Epithelial cell of proximal tubule (primary cell): ENCODE results near the gene LIMK2. TPM values are rescaled to one million over a fixed set of nuclear protein-coding genes. Genes with fewer than 3 reads are reported as not detected.
"Not testable (repeated sequence)": the region's sequence is repeated elsewhere in the genome, so short reads cannot be mapped to it uniquely, and the experiment has no call there.

Source experiments
- DNase-seq: peaks from one replicate; pipeline ENCODE4 v3.0.0-alpha.2; 2011; ENCODE audit warnings: low read depth
- H3K4me3 ChIP-seq: 2 replicates; pipeline ENCODE4 v1.5.1; 2011; ENCODE audit warnings: low read depth, mild to moderate bottlenecking, low read length
- total RNA-seq: library from RNA; depleted of rRNA; stranded (reverse); fragments of >200 nt; gene quantifications from 2 replicates; pipeline ENCODE4 v1.2.3, GENCODE V29; 2015
- TF ChIP-seq, protein P1 (sequence below): conservative IDR thresholded peaks from 2 replicates; pipeline ENCODE4 v1.5.1; 2012; ENCODE audit warnings: low read depth, mild to moderate bottlenecking, low read length

LIMK2 gene
- total RNA-seq, 1 donor from 2014 or later: 26.5 TPM

DNA sequence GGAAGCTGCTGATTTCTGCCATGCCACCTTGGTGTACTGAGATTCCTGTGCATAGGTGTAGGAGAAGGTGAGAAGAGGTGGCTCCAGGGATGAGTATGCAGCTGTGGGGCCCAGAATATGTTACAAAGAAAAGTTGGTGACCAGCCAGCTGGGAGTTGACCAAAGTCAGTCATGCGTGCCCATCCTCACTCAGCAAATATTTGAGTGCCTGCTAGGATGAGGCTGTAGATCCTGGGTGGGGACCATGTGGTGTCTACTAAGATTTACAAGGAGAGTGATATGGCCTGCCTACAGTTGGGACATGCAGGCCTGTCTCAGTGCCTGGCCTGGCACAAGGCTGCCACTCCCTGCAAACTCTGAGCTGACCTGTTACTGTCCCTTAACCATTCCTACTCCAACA, 32.8 kb upstream of the LIMK2 start:
- peak; percentile 56 for DNase-seq
- H3K4me3 ChIP-seq: no peak overlapping the region
- TF ChIP-seq, protein P1, sequence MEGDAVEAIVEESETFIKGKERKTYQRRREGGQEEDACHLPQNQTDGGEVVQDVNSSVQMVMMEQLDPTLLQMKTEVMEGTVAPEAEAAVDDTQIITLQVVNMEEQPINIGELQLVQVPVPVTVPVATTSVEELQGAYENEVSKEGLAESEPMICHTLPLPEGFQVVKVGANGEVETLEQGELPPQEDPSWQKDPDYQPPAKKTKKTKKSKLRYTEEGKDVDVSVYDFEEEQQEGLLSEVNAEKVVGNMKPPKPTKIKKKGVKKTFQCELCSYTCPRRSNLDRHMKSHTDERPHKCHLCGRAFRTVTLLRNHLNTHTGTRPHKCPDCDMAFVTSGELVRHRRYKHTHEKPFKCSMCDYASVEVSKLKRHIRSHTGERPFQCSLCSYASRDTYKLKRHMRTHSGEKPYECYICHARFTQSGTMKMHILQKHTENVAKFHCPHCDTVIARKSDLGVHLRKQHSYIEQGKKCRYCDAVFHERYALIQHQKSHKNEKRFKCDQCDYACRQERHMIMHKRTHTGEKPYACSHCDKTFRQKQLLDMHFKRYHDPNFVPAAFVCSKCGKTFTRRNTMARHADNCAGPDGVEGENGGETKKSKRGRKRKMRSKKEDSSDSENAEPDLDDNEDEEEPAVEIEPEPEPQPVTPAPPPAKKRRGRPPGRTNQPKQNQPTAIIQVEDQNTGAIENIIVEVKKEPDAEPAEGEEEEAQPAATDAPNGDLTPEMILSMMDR: no peak

DNA sequence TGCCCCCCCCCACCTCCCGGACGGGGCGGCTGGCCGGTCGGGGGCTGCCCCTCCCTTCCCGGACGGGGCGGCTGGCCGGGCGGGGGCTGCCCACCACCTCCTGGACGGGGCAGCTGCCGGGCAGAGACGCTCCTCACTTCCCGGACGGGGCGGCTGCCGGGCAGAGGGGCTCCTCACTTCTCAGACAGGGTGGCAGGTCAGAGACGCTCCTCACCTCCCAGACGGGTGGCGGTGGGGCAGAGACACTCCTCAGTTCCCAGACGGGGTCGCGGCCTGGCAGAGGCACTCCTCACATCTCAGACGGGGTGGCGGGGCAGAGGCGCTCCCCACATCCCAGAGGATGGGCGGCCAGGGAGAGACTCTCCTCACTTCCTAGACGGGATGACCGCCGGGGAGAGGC, 28.1 kb upstream of the LIMK2 start:
- no peak overlapping the region for H3K4me3 ChIP-seq
- TF ChIP-seq, protein P1: no peak
- DNase-seq: no peak

DNA sequence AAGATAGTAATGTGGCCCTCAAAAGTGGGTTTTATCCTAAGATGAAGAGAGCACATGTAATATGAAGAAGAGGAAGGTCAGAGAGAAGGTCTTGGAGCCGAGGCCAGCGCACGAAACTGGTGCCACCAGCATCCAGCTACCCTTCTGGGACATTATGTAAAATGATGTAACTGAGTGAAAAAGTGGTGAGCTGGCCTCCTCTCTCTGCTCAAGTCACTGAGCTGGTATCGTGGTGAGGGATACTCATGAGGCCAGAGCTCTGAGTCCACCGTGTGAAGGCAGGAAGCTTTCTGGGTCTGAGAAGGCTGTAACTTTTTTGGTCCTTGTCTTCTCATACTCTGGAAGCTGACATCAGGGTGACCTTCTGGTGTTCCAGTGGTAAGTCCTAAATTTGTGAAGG, 27.0 kb upstream of the LIMK2 start:
- H3K4me3 ChIP-seq: no peak overlapping the region
- DNase-seq: no peak
- TF ChIP-seq, protein P1: no peak

DNA sequence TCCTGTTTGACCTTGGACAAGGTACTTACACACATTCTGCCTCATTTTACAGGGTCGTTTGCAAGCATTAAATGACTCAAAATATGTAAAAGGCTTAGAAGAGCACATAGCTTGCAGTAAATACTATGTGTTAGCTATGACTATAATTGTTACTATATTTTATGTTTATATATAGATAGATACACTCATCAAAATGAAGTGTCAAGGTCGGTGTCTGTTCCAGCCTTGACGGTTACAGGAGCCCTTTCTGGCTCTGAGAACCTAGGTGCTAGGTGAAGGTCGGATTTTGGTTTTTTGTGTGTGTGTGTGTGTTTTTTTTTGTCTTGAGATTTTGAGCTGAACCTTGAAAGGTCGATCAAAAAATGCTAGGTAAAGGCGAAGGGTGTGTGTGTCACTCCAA, 24.5 kb upstream of the LIMK2 start:
- no peak overlapping the region for H3K4me3 ChIP-seq
- TF ChIP-seq, protein P1: no peak
- DNase-seq: no peak

DNA sequence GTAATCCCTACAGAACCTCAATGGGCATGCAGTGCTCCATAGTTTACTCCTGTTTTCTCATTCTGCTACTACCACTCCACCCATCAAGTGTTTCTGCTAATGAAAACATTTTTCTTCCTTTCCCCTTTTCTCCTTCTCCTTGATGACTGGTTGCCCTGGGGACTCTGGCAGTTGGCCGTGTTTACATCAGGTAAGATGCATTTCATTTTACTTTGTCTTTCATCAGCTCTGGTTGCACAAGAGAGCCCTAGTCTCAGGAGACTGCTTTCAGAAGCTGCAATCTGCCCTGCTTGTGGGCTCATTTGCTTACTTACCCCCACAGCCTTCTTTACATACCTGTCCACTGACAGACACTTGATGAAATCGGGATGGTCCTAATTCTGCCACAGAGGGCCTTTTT, 19.6 kb upstream of the LIMK2 start:
- TF ChIP-seq, protein P1: no peak
- no peak for DNase-seq
- H3K4me3 ChIP-seq: no peak overlapping the region

DNA sequence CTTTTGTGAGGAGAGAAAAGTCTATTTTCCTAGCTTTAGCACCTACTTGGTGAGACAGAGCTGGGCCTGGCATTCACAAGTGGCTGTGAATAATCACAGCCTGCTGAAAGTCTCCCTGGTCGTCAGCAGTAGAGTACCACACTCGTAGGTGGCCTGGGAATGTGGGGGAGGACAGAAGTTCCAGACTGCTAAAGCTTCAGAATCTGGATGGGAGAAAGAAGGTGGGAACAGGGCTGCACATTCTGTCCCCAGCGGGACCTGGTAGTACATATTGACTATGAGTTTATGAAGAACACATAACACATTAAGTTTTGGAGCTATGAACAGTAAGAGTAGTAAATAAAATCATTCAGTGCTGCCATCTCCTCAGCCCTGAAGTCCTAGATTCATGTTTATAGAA, 19.0 kb upstream of the LIMK2 start:
- no peak for DNase-seq
- no peak overlapping the region for H3K4me3 ChIP-seq
- TF ChIP-seq, protein P1: no peak

DNA sequence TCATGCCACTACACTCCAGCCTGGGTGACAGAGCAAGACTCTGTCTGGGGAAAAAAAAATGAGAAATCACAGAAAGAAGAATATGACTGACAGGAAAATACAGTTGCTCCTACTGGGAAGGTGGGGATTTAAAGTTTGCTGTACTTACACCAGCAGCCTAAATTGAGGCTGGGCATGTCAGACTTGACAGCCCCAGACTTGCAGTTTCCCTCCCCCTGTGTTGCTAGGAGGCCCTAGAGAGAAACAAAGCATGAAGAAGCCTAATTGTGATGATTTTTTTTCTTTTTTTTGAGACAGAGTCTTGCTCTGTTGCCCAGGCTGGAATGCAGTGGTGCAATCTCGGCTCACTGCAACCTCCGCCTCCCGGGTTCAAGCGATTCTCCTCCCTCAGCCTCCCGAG, 17.4 kb upstream of the LIMK2 start:
- not testable (repeated sequence) for DNase-seq, H3K4me3 ChIP-seq

DNA sequence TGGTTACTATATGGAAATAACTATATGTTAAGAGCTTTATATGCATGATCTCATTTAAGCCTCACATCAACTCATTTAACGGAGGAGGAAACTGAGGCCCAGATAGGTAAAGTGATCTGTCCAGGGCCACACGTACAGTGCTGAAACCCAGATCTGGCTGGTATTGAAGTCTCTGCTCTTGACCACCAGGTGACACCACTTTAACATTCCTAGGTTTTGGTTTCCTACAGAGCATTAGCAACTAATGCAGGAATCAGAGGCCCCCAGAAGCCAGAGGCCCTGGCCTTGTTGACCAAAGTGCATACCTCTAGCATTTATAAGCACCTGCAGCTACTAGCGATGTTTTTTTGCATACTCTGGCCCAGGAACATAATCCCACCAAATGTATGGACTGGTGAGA, 12.9 kb upstream of the LIMK2 start:
- DNase-seq: no peak
- H3K4me3 ChIP-seq: no peak overlapping the region
- TF ChIP-seq, protein P1: peak; percentile 36

DNA sequence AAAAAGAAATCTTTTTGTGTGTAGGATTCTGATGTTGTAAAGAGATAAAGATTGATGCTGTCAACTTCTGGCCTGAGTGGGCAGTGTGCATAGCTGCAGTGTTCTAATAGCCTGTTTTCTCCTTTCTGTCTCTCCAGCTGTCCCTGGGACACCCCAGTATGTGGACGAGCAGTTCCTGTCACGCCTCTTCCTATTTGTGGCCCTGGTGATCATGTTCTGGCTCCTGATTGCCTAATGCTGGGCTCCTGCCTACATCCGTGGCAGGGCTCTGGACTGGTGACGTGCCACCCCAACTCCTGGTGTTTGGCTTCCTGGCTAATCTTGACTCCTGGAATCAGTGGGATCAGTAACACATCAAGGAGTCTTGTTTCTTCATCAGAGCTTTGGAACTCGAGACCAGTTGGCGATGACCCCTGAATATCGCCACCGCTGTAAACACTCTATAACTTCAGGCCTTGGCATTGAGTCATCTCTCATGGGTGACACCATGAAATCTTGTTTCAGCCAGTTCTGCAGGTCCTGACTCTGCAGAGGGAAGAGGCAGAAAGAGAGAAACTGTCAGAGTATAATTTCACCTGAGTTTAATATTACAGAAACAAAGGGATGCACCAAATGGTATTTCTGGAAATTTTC, 7.6 kb upstream of the LIMK2 start:
- not testable (repeated sequence) for H3K4me3 ChIP-seq, DNase-seq

DNA sequence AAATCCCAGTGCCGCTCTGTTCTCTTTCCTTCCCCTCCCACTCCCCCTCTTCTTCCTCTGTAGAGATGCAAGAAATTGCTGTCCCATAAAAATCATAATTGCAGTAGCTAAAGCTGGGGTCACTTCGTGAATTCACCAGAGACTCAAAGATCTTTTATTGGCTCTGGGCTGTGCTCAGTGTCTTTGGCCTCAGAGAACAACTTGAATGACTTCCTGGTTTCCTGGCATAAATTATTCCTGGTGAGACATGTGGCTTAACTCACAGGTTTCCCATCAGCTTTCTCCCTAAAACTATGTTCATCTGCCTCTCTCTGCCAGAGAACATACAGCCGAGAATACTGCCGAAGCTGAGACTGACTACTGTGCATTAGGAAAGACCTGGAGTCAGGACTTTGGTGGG, 7.0 kb upstream of the LIMK2 start:
- H3K4me3 ChIP-seq, DNase-seq: not testable (repeated sequence)

DNA sequence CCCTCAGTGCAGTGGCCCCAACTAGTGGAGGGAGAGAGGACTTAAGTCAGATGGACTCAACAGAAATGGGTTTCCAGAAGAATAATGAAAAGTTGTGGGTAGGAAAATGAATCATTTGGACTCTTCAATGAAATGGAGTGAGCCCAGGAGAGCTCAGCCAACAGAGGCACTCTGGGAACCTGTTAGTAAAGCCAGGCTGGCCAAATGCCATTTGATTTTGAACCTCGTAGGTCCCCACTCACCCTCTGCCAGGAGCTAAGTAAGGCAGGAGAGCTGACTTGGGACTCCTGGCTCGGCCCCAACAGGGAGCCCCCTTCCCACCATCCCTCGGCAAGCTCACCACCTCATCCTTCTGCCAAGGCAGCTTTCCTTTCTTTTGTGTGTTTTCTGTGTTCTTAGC, 5.6 kb upstream of the LIMK2 start:
- DNase-seq, H3K4me3 ChIP-seq: not testable (repeated sequence)
